Amniotic epithelial cell (primary cell): ENCODE data around the gene KRTAP10-7.
"Not testable (repeated sequence)": the region's sequence is repeated elsewhere in the genome, so short reads cannot be mapped to it uniquely, and the experiment has no call there.

Experiments
- DNase-seq: peaks from one replicate; pipeline ENCODE4 v3.0.0-alpha.2; 2010; ENCODE audit warnings: low read depth

KRTAP10-7 gene

DNA sequence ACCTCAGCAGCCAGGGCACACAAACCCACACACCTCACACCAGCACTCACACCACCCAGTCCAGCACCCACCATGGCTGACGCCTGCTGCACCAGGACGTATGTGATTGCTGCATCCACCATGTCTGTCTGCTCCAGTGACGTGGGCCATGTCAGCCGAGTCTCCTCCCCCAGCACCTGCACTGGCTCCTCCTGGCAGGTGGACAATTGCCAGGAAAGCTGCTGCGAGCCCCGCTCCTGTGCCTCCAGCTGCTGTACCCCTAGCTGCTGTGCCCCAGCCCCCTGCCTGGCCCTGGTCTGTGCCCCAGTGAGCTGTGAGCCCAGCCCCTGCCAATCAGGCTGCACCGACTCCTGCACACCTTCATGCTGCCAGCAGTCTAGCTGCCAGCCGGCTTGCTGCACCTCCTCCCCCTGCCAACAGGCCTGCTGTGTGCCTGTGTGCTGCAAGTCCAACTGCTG, 11.7 kb downstream of the KRTAP10-7 start, which contains the start of gene KRTAP10-8:
Gene KRTAP10-8 (plus strand): TSS at position 51 of the 458 bp plus-strand sequence. CDS start 22 bp downstream, at position 73.
- DNase-seq: no peak

DNA sequence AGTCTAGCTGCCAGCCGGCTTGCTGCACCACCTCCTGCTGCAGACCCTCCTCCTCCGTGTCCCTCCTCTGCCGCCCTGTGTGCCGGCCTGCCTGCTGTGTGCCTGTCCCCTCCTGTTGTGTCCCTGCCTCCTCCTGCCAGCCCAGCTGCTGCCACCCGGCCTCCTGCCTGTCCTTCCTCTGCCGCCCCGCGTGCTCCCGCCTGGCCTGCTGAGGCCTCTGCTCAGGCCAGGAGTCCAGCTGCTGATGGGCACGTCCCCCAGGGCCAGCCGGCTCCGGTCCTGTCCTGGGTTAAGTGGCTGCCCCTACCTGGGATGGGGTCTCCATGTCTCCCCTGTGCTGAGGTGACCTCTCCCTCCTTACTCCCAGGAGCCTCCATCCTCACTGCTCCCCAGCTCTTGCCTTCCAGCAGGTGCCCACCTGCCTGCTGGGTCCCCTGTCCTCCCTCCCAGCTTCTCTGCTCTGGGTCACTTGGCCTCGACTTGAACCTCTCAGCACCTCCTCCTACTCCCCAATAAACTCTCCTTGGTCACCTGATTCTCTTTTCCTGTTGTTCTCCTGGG, 12.4 kb downstream of the KRTAP10-7 start:
- DNase-seq: no peak

DNA sequence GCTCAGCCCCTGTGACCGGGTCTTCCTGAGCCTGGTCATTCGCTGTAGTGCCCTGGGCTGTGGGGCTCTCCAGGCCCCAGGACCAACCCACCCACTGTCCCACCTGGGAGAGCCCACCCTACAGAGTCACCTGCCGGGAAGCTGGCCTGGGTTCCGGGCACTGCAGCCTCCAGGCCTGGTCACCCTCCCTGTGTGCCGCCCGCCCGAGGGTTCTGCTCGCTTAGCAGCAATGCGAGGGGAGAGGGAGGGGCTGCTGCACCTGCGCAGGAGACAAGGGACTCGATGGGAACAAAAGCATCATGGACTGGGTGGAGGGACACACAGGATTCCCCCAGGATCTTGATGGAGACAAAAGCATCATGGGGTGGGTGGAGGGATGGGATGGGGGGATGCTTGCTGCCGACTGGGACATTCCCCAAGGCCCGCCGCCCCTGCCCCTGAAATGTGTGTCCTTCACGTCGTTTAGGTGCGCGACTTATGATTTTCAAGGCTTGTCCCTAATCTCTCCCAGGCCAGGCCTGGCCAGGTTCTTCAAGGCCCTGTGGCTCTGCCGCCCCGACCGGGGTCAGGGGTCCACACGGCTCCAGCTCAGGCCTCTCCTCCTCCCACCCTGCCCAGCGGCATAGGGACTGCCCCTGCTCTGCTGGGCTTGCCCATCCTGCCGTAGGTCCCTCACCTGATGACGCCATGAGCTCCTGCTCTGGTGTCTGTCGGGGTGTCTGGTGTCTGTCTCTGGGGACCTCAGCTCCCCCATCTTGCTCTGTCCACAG, 13.2 kb downstream of the KRTAP10-7 start:
- no peak for DNase-seq

DNA sequence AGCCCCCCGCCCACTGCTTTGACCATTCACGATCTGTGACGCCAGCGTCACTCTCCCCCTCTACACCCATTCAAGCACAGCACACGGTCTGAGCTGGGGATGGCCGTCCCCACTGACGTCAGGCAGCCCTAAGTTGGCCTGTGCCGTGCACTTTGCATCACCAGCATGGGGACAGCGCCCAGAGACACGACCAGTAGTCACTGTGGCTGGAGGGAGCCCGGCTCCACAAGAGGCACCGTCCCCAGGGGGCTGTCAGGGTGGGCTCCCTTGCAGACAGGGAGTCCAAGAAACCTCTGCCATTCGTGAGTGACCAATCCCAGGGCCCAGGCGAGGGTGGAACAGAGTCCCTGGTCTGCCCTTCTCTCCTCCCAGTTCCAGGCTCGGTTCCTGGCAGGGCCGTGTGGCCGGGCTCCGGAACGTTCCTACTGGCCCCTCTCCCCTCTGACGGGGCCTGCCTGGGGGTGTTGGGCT, 13.8 kb downstream of the KRTAP10-7 start:
- no peak for DNase-seq

DNA sequence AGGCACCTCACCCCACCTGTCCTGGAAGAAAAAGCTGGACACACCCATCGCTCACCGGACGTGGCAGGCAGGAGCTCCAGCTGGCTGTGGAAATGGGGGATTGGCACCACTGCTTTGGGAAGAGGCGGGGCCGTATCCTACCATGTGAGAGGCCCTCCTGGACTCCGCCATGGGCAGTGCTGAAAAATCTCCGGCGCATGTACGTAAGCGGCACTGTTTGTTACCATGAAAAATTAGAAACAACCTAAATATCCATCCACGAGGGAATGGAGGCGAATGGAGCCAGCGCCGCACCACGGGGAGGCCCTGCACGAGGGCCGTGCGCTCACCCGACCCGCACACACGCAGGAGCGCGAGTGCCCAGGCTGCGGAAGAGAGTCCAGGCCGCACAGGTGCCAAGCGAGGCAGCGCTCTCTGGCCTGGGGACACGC, 14.6 kb downstream of the KRTAP10-7 start:
- DNase-seq: no peak

DNA sequence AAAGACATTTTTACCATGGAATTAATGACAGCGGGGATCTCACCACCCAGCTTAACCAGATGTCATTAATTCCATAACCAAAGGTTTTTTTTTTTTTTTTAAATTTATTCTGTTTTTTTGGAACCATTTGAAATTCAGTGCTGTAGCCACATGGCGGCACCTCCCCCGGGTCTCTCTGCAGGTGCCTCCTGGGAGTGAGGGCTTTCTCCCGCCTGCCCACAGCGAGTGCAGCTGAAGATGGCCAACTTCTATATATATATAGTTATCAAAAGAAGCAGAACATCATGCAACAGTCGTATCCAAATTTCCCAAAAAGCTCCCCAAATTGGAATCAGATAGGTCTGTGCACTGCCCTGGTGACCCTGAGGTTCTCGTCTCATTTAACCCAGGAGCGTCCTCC, 15.1 kb downstream of the KRTAP10-7 start:
- DNase-seq: no peak

DNA sequence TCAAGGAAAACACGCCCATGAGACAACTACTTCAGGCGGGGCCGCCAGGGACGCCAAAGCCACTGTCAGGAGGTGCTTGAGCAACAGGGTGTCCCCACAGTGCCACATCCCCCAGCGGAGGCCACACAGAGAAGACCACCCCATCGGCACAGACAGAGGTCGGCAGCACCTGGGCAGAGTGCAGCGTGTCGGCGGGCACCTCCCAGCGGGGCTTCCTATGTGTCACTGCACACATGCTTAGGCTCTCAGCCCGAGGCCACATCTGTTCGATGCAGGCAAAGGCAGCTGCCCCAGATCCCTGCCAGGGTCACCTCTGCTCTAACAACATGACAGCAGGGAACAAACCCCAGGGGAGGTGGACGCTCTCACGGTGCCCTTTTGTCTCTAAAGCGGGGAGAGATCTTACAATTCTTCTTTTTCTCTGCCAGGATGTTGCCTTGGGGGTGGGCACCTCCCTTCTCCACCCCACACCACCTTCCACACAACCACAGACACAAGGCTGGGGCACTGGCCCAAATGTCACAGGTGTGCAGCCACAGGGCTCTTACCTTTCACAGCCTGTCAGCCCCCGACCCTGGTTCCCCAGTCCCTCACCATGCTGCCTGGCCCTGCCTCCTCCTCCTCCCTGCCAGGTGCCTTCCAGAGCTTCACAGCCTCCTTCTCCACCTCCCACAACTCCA, 15.7 kb downstream of the KRTAP10-7 start:
- DNase-seq: no peak

DNA sequence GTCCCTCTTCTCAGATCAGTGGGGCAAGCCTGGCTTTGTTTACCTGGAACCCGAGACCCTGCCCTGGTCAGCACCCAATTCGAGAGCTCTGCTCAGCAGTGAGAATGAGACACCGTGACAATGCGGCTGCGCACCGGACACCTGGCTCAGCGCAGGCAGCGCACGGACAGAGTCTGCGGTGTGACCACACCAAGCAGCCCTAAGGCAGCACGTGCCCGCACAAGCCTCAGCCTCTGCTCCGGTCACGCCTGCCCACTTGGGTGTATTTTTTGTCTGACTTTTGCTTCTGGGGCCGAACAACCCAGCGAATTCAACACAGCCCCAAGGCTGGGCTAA, 16.2 kb downstream of the KRTAP10-7 start:
- no peak for DNase-seq

DNA sequence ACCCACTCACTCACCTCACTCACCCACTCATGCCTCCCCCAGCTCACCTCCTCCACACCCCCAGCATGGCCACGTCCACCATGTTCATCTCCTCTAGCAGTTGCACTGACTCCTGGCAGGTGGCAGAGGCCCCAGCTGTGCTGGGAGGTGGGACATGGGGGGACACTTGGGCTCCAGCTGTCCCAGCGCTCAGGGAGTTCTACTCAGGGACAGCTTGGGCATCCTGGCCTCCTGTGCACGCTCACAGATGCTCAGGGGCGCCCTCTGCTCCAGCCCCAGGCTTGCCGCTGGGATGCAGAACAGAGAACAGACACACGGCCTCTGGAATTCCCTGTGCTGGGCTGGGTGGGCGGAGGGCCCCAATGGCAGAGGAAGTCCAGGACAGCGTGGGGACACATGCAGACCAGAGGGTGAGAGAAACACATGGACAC, 16.7 kb downstream of the KRTAP10-7 start:
- DNase-seq: no peak

DNA sequence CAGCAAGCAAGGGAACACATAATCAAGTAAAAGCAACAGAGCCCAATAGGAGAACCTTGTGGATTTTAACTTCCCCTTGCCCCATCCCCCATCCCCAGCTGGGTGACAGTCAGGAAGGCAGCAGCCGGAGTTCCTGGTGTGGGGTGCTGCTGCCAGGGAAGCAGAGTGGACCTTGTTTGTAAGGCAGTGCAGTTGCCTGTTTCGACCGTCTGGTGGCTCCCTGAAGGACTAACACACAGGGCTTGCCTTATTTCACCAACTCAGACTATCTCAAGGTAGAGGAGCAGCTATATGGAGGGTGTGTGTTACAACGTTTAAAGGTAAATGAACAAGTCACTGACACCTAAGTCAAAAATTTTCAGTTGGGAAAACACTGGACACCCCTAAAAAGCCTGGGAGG, 18.1 kb downstream of the KRTAP10-7 start:
- no peak for DNase-seq

DNA sequence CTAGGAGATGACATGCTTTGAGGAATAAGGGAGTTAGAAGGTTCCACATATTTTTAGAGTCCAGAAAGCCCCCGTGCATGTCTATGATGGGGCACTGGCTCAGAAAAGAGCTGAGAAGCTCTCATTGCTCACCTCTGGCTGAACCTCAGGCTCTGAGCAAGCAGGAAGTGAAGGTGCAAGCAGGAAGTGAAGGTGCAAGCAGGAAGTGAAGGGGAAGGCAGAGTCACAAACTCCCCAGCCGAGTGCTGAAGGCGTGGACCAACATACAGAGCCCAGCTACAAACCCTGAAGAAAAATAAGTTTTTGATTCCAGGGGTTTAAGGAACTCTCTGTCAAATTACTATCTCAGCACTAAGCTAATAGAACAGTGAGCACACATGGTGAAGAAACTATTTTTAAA, 18.5 kb downstream of the KRTAP10-7 start:
- no peak for DNase-seq

DNA sequence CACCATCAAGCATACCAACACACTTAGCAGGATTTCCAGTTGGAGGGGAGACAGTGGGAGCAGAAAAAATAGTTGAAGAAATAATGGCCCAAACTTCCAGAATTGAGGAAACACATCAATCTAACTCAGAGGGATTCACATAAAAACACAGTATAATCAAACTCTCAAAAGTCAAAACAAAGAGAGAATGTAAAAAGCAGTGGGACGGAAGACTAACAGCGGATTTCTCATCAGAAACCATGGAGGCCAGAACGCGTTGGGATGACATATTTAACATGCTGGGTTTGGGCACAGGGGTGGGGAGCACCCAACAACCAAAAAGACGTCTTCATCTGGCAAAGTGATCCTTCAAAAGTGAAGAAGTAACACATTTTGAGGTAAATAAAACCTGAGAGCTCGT, 19.5 kb downstream of the KRTAP10-7 start:
- no peak for DNase-seq

DNA sequence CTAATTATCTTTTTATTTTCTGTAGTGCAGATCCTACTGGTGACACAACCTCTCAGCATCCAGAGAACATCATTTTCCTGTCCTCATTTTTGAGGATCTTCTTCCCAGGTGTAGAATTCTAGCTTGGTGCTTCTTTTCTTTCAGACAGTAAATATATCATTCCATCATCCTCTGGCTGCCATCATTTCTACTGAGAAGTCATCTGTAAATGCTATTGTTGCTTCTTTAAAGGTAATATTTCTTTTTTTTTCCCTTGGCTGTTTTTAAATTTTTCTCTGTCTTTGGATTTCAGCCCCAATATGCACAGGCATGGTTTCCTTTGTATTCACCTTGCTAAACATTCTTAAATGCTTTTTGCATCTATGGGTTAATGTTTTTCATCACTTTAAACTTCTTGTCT, 23.2 kb downstream of the KRTAP10-7 start:
- no peak for DNase-seq

DNA sequence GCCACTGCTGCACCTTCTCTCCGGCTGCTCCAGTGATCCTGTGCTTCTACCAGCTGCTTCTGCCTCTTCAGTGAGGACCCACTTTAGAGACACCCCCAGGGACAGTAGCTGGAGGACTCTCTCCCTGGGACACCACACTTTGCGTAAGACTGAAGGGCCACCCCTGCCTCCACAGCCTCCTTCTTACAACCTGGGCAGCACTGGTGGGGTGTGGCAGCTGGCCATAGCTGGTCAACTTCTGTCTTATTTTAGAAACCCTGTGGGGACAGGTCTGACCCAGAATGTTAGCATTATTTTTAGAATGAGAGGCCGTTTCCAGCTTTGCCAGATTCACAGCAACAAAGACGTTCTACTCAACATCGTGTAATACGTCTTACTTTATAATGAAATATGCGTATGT, 25.4 kb downstream of the KRTAP10-7 start:
- no peak for DNase-seq

DNA sequence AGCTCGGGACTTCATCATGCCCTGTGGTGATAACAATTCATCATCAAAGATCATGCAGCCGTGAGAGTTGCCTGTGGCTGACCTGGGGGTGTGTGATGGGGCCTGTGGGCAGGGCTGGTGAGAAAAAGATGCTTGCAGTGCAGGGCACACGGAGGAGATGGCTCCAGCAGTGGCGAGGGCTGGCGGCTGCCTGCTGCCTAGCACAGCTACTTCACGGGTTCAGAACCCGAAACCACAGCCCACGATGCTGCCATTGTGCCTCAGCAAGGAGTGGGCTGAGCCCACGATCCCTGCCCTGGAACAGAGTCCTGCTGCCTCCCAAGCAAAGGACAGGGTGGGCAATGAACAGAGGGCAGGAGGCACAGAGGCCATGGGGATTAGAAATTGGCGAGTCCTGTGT, 25.9 kb downstream of the KRTAP10-7 start:
- DNase-seq: no peak

DNA sequence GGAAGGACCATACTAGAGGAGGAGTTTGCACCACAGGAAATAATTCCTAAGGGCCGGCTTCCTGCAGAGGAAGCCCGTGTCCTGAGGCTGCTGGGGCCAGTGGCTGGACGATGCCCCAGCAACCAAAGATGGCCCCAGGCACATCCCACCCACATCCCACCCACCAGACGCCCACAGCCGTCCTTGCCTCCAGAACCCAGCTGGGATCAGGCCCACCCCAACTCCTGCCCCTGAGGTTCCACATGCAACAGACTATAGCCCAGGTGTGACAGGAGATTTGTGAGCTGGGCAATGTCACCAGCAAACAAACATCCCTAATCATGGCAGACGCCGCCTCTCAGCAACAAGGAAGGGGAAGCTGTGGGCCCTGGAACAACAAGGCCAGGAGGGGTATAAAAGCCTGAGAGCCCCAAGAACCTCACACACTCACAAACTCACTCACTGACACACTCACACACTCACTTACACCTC, 26.3 kb downstream of the KRTAP10-7 start, which contains the start of gene KRTAP10-9:
Gene KRTAP10-9 (plus strand): TSS at position 421 of the 471 bp plus-strand sequence. CDS start 79 bp downstream, outside the sequence.
- DNase-seq: no peak

DNA sequence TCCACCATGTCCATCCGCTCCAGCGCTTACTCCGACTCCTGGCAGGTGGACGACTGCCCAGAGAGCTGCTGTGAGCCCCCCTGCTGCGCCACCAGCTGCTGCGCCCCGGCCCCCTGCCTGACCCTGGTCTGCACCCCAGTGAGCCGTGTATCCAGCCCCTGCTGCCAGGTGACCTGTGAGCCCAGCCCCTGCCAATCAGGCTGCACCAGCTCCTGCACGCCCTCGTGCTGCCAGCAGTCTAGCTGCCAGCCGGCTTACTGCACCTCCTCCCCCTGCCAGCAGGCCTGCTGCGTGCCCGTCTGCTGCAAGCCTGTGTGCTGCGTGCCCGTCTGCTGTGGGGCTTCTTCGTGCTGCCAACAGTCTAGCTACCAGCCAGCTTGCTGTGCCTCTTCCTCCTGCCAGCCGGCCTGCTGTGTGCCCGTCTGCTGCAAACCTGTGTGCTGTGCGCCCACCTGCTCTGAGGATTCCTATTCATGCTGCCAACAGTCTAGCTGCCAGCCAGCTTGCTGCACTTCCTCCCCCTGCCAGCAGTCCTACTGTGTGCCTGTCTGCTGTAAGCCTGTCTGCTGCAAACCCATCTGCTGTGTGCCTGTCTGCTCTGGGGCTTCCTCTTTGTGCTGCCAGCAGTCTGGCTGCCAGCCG, 26.9 kb downstream of the KRTAP10-7 start:
- not testable (repeated sequence) for DNase-seq

DNA sequence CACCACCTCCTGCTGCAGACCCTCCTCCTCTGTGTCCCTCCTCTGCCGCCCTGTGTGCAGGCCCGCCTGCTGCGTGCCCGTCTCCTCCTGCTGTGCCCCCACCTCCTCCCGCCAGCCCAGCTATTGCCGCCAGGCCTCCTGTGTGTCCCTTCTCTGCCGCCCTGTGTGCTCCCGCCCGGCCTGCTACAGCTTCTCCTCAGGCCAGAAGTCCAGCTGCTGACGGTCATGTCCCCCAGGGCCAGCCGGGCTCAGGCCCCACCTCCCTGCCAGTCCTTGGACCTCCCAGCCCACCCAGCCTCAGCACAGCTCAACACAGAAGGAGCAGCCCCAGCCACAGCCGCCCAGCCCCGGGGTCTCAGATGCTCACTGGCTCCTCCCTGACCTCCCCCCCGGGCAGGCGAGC, 27.4 kb downstream of the KRTAP10-7 start:
- not testable (repeated sequence) for DNase-seq

DNA sequence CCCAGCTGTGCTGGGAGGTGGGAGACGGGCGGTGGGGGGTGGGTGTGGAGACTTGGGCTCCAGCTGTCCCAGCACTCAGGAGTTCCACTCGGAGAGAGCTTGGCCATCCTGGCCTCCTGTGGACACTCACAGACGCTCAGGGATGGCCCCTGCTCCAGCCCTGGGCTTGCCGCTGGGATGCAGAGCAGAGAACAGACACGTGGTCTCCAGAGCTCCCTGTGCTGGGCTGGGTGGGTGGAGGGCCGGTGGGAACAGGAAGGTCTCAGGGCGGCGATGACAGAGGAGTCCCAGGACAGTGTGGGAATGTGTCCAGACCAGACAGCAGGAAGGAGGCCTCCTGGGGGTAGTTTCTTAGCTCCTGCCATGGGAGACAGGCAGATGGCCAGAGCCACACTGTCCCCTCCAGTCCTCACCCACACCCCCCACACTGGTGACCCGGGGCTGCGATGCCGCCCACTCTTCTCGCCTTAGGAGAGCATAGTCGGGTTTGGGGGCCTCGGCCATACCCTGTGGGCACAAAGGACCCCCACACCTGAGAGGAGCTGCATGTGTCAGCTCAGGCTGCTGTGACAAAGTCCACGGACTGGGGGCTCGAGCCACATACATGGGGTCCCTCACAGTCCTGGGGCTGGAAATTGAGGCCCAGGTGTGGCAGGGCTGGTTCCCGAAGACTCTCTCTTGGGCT, 28.5 kb downstream of the KRTAP10-7 start:
- DNase-seq: no peak

DNA sequence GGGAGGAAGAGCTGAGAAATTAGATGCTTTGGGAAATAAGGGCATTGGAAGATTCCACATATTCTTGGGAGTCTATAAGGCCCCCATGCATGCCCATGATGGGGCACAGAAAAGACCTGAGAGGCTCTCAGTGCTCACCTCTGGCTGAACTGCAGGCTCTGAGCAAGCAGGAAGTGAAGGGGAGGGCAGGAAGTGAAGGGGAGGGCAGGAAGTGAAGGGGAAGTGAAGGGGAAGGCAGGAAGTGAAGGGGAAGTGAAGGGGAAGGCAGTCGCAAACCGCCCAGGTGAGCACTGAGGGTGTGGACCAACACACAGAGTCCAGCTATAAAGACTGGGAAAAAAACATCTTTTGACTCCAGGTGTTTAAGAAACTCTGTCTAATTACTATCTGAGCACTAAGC, 30.0 kb downstream of the KRTAP10-7 start:
- no peak for DNase-seq

DNA sequence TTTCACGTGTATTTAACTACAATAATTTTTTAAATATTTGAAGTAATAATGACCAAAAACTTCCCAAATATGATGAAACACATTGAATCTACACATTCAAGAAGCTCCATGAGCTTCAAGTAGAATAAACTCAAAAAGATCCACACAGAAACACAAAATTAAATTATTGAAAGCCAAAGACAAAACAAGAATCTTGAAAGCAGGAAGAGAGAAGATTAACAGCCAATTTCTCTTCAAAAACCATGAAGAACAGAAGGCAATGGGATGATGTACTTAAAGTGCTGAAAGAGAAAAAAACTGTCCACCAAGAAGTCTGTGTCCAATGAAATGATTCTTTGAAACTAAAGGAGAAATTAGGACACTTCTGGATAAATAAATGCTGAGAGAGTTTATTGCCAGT, 31.7 kb downstream of the KRTAP10-7 start:
- no peak for DNase-seq
